Measurements from ENCODE around the gene IGLL1. TPM values are rescaled to one million over a fixed set of nuclear protein-coding genes. Genes with fewer than 3 reads are reported as not detected.

IGLL1 gene
- total and polyA plus RNA-seq, 3 experiments from 2014 or later: not detected

DNA sequence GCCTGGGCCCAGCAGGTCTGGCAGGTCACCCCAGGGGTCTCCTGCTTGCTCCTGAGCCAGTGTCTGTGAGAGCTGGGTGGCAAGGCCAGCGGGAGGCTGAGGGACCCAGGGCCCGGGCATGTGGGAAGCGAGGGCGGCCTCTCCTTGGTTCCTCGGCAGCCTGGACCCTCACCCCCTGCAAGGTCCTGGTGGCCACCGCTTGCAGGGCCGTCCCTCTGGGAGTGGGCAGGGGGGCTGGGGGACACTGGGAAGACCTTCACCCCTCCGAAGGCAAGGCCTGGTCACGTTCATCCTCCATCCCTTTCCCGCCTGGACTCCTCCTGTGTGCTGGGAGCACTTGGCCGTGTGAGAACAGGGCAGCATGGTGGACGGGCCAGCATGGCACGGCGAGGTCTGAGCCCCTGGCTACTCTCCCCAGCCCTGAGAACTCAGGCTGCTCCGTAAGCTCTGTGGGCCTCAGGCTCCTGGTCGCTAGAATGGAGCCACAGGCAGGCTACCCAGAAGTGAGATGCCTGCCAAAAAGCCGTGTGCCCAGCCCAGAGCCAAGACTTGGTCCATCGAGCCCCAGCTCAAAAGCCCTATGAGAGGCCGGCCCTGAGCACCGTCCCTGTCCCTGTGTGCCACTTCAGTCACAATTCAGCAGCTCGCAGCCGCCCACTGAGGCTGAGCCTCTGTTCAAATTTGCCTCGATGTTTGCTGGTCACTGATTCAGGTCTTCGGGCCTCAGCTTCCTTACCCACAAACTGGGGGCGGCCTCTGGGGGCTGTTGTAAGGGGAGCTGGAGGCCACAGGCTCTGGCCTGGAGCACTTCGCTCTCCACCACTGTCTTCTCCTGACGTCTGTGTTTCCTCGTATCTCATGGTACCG lies 45.0 kb downstream of the IGLL1 start:
- POLR2A ChIA-PET: no interaction called here
- H3K36me3 Mint-ChIP-seq: no peaks in the 10 kb centered on the region
- no peak overlapping the region for H3K4me3 Mint-ChIP-seq
- Histone ChIP-seq H3K27me3 (ENCODE audit: insufficient read depth, low read length, poor library complexity, severe bottlenecking) (no peaks in the 10 kb centered on the region), H3K36me3 (ENCODE audit: insufficient read depth, low read length) (no peaks in the 10 kb centered on the region), H3K9me3 (ENCODE audit: low read length) (no peaks in the 10 kb centered on the region), H3K4me1 (ENCODE audit: insufficient read depth, low read length) (no peaks in the 10 kb centered on the region), H3K27ac (ENCODE audit: low read depth, low read length) (no peak overlapping the region), H3K4me3 (ENCODE audit: low read length) (no peak overlapping the region)
- H3K27ac Mint-ChIP-seq: no peak overlapping the region
- CTCF ChIA-PET: interaction anchor here (1.2 kb wide), 1 partner anchor 17 kb away, joined by 3 read pairs; no protein-coding TSS in a partner anchor
- peaks cover 8% of the 10 kb centered on the region in 2 donors for H3K27me3 Mint-ChIP-seq
- no peak for DNase-seq
- no peaks in the 10 kb centered on the region for H3K9me3 Mint-ChIP-seq
- peaks cover 10 to 14% (median 10%) of the 10 kb centered on the region in 3 donors for H3K4me1 Mint-ChIP-seq

DNA sequence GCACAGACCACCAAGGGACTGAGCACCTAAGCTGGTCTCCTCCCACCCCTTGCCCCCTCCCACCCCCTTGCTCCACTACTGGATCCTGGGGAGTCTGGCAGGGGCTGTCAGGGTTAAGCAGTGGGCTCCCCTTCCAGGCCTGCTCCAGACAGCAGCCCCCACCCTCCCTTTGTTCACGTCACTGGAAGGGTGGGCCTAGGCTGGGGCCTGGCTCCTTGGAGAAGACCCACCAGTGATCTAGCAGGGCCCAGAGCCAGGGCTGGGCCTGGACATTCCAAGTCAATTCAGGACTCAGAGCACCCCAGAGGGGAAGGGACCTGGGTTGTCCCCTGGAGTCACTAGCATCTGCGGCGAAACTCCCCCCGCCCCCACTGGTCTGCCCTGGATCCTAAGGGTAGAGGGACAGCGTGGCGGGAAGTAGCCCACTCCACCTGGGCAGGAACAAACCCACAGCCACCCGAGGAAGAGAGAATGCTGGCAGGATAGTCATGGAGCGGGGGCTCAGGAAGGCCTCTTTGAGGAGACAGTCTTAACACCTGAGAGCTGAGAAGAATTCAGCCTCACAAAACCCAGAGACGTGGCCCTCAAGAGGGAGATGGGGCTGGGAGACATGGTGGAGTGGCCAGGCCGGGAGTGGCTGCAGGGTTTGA lies 45.8 kb downstream of the IGLL1 start:
- H3K4me1 ChIP-seq (ENCODE audit: insufficient read depth, low read length): no peaks in the 10 kb centered on the region

DNA sequence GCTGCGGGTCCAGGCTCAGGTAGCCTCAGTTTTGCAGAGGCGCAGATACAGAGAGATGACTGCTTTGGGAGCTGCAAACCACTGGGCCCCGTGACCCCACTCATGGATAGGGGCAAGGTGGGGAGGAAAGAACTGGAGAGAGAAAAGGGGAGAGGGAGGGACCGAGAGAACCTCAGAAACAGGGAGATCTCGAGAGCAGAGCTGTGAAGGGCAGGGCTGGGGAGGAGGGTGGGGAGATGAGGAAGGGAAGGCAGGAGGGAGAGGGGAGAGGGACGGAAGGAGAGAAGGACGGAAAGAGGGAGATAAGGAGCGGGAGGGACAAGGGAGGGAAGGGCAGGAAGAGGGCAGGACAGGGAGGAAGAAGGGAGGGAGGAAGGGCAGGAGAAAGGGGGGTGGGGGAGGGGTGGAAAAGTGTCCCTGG lies 46.3 kb downstream of the IGLL1 start:
- Histone ChIP-seq H3K27me3 (ENCODE audit: insufficient read depth, low read length, poor library complexity, severe bottlenecking) (no peaks in the 10 kb centered on the region), H3K4me3 (ENCODE audit: low read length) (no peak overlapping the region), H3K9me3 (ENCODE audit: low read length) (no peaks in the 10 kb centered on the region), H3K36me3 (ENCODE audit: insufficient read depth, low read length) (no peaks in the 10 kb centered on the region), H3K27ac (ENCODE audit: low read depth, low read length) (peak overlapping the region; percentile 47), H3K4me1 (ENCODE audit: insufficient read depth, low read length) (no peaks in the 10 kb centered on the region)
- POLR2A ChIA-PET: no interaction called here
- no peak for DNase-seq
- no peaks in the 10 kb centered on the region for H3K9me3 Mint-ChIP-seq
- no peaks in the 10 kb centered on the region for H3K36me3 Mint-ChIP-seq
- CTCF ChIA-PET: no interaction called here
- H3K4me1 Mint-ChIP-seq: peaks cover 0 to 3% (median 1%) of the 10 kb centered on the region in 3 donors
- no peak overlapping the region for H3K27ac Mint-ChIP-seq
- peaks cover 10 to 16% of the 10 kb centered on the region in 2 donors for H3K27me3 Mint-ChIP-seq
- no peak overlapping the region for H3K4me3 Mint-ChIP-seq

More for the DNA sequence above, 45.8 kb downstream of the IGLL1 start:
- Histone ChIP-seq H3K9me3 (ENCODE audit: low read length) (no peaks in the 10 kb centered on the region), H3K36me3 (ENCODE audit: insufficient read depth, low read length) (no peaks in the 10 kb centered on the region), H3K27me3 (ENCODE audit: insufficient read depth, low read length, poor library complexity, severe bottlenecking) (no peaks in the 10 kb centered on the region), H3K4me3 (ENCODE audit: low read length) (no peak overlapping the region), H3K27ac (ENCODE audit: low read depth, low read length) (no peak overlapping the region)
- ChIA-PET CTCF (interaction anchor here (1.2 kb wide), 1 partner anchor 16 kb away, joined by 3 read pairs; no protein-coding TSS in a partner anchor), POLR2A (no interaction called here)
- Mint-ChIP-seq H3K27me3 (peaks cover 8 to 11% of the 10 kb centered on the region in 2 donors), H3K4me3 (no peak overlapping the region), H3K27ac (no peak overlapping the region), H3K36me3 (no peaks in the 10 kb centered on the region), H3K4me1 (peaks cover 5 to 9% (median 6%) of the 10 kb centered on the region in 3 donors), H3K9me3 (no peaks in the 10 kb centered on the region)
- DNase-seq: no peak

DNA sequence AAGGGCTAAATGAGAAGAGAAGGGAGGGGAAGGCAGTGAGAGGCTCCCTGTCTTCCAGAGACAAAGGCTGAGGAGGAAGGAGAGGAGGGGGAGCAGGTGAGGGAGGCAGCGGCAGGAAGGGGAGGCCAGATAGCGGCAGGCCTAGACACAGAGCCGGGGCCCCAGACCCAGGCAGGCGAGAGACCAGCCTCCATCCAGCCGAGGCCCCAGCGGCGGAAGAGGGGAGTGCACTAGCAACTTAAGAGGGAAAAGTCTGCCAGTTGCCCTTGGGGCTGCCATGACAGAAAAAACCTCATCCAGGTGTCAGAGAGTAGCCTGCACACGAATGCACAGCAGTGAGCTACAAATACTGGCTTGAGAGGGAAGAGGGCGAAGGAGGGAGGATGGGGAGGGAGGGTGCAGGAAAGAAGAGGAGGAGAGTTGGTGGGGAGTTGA lies 46.7 kb downstream of the IGLL1 start:
- ChIA-PET CTCF (no interaction called here), POLR2A (no interaction called here)
- H3K9me3 ChIP-seq (ENCODE audit: low read length): no peaks in the 10 kb centered on the region
- peak overlapping the region; percentile 47 for H3K27ac ChIP-seq (ENCODE audit: low read depth, low read length)
- H3K36me3 ChIP-seq (ENCODE audit: insufficient read depth, low read length): no peaks in the 10 kb centered on the region
- no peak overlapping the region for H3K4me3 ChIP-seq (ENCODE audit: low read length)
- H3K4me3 Mint-ChIP-seq: no peak overlapping the region
- H3K27ac Mint-ChIP-seq: peak overlapping the region in 1 of 8 donors; percentile 83
- peaks cover 0 to 1% (median 0%) of the 10 kb centered on the region in 3 donors for H3K4me1 Mint-ChIP-seq
- peaks cover 10 to 21% of the 10 kb centered on the region in 2 donors for H3K27me3 Mint-ChIP-seq
- DNase-seq: no peak
- no peaks in the 10 kb centered on the region for H3K4me1 ChIP-seq (ENCODE audit: insufficient read depth, low read length)
- no peaks in the 10 kb centered on the region for H3K9me3 Mint-ChIP-seq
- H3K27me3 ChIP-seq (ENCODE audit: insufficient read depth, low read length, poor library complexity, severe bottlenecking): no peaks in the 10 kb centered on the region
- no peaks in the 10 kb centered on the region for H3K36me3 Mint-ChIP-seq

DNA sequence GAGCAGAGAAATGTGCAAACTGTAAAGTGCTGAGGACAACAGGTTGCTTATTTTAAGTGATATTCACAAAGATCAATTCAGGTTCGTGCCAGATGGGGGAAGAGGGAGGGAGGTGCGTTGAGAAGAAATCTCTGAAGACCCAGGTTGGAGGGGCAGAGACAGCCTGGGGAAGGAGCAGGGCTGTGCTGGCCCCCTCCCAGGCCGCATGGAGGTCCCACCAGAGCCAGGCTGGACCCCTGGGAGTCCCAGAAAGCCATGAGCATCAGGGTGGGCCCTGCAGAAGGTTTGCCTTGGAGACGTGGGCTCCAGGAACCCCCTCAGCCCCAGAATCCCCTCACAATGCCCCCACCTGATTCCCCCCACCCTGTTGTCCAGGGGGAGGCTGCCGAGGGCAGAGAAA lies 47.4 kb downstream of the IGLL1 start:
- Mint-ChIP-seq H3K4me3 (no peak overlapping the region), H3K4me1 (peaks cover 0 to 1% (median 0%) of the 10 kb centered on the region in 3 donors), H3K9me3 (no peaks in the 10 kb centered on the region), H3K27ac (peak overlapping the region in 1 of 8 donors; percentile 81), H3K27me3 (peaks cover 10 to 25% of the 10 kb centered on the region in 2 donors), H3K36me3 (no peaks in the 10 kb centered on the region)
- no peaks in the 10 kb centered on the region for H3K27me3 ChIP-seq (ENCODE audit: insufficient read depth, low read length, poor library complexity, severe bottlenecking)
- no peaks in the 10 kb centered on the region for H3K36me3 ChIP-seq (ENCODE audit: insufficient read depth, low read length)
- no peak overlapping the region for H3K4me3 ChIP-seq (ENCODE audit: low read length)
- no peak for DNase-seq
- POLR2A ChIA-PET: no interaction called here
- peak overlapping the region; percentile 47 for H3K27ac ChIP-seq (ENCODE audit: low read depth, low read length)
- H3K4me1 ChIP-seq (ENCODE audit: insufficient read depth, low read length): no peaks in the 10 kb centered on the region
- CTCF ChIA-PET: no interaction called here
- no peaks in the 10 kb centered on the region for H3K9me3 ChIP-seq (ENCODE audit: low read length)

DNA sequence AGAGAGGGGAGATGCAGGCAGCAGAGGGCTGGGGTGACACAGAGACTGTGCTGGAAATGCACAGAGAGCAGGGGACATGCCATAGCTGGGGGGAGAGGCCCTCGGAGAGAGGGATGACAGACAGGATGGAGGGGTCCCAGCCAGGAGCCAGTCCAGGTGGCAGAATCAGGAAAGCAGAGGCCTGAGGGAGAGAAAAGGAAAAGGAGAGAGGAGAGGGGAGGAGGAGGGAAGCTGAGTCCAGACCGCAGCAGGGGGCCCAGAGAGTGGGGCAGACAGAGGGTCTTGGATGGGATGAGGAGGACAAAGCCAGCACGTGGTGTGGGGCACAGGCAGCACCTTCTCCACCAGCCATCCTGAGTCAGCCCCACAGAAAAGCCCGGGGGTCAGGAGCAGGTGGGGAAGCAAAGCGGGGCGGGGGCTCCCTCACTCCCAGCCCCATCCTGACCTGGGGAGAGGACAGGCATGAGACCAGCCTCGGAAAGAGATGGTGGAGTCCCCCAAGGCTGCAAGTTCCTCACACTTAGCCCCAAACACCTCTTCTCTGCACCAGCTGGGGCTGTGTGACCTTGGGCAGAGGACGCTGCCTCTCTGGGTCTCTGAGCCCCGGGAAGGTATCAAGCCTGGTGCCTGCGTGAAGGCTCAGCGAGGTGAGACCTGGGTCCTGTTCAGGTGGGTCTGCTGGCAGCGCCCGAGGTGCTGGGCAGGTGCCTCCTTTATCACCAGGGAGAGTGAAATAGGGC lies 48.0 kb downstream of the IGLL1 start:
- POLR2A ChIA-PET: no interaction called here
- Histone ChIP-seq H3K27me3 (ENCODE audit: insufficient read depth, low read length, poor library complexity, severe bottlenecking) (no peaks in the 10 kb centered on the region), H3K4me3 (ENCODE audit: low read length) (no peak overlapping the region), H3K36me3 (ENCODE audit: insufficient read depth, low read length) (no peaks in the 10 kb centered on the region), H3K9me3 (ENCODE audit: low read length) (no peaks in the 10 kb centered on the region), H3K4me1 (ENCODE audit: insufficient read depth, low read length) (no peaks in the 10 kb centered on the region), H3K27ac (ENCODE audit: low read depth, low read length) (no peak overlapping the region)
- Mint-ChIP-seq H3K36me3 (no peaks in the 10 kb centered on the region), H3K27ac (peak overlapping the region in 1 of 8 donors; percentile 89), H3K4me3 (no peak overlapping the region), H3K9me3 (no peaks in the 10 kb centered on the region), H3K27me3 (peaks cover 10 to 25% of the 10 kb centered on the region in 2 donors), H3K4me1 (peaks cover 0 to 1% (median 0%) of the 10 kb centered on the region in 3 donors)
- DNase-seq: peak in 1 of 5 donors; percentile 36
- CTCF ChIA-PET: no interaction called here

DNA sequence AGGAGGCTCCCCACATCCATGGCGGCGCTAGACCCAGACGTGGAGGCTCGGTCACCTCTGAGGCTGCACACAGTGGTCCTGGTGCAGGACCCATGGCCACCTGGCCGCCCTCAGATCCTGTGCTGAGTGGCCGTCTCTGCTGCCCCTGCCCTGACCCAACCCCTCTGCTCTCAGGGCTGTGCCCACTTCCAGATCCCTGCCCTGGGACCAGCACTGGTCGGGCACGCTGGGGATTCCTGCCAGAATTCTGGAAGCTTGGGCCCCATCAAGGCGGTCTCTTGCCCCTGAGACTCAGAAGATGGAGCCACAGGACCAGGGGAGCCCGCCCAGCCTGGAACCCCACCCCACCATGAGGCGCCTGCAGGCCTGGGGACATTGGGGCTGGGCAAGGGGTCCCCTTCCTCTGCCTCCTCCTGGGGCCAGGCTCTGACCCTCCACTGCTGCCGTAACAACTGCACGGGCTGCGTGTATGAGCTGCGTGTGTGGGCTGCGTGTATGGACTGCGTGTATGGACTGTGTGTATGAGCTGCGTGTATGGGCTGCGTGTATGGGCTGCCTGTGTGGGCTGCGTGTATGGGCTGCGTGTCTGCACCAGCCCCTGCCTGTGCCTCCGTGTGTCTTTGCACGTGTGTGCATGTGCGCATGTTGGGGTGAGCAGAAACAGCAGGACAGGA lies 48.7 kb downstream of the IGLL1 start:
- no peak overlapping the region for H3K4me3 ChIP-seq (ENCODE audit: low read length)
- Mint-ChIP-seq H3K4me3 (no peak overlapping the region), H3K36me3 (no peaks in the 10 kb centered on the region), H3K4me1 (peaks cover 0 to 1% (median 0%) of the 10 kb centered on the region in 3 donors), H3K9me3 (no peaks in the 10 kb centered on the region), H3K27me3 (peaks cover 6 to 26% of the 10 kb centered on the region in 2 donors), H3K27ac (no peak overlapping the region)
- no peaks in the 10 kb centered on the region for H3K36me3 ChIP-seq (ENCODE audit: insufficient read depth, low read length)
- H3K27me3 ChIP-seq (ENCODE audit: insufficient read depth, low read length, poor library complexity, severe bottlenecking): no peaks in the 10 kb centered on the region
- ChIA-PET POLR2A (no interaction called here), CTCF (no interaction called here)
- H3K4me1 ChIP-seq (ENCODE audit: insufficient read depth, low read length): no peaks in the 10 kb centered on the region
- no peak overlapping the region for H3K27ac ChIP-seq (ENCODE audit: low read depth, low read length)
- peak in 1 of 5 donors; percentile 21 for DNase-seq
- no peaks in the 10 kb centered on the region for H3K9me3 ChIP-seq (ENCODE audit: low read length)

Measured in CD8-positive, alpha-beta memory T cell (primary cell).